ENCODE measurements around the gene FBF1. TPM values are rescaled to one million over a fixed set of nuclear protein-coding genes. Genes with fewer than 3 reads are reported as not detected.

Gene FBF1
- total RNA-seq, 1 experiment from 2014 or later: 8.3 TPM

- H3K4me1 ChIP-seq (ENCODE audit: insufficient read depth, low read length): no peaks in the 10 kb centered on the region
- no peak overlapping the region for H3K4me2 ChIP-seq (ENCODE audit: insufficient read depth, insufficient read length, low read length)
- H3K9ac ChIP-seq (ENCODE audit: extremely low read depth, insufficient read length, low read length): no peak overlapping the region
- no peak overlapping the region for H4K5ac ChIP-seq (ENCODE audit: insufficient read length, low read depth, low read length)
- no peaks in the 10 kb centered on the region for H3K79me2 ChIP-seq (ENCODE audit: insufficient read depth, low read length)
- Mint-ChIP-seq H3K27me3 (ENCODE audit: low read depth) (no peaks in the 10 kb centered on the region), H3K4me3 (no peak overlapping the region), H3K4me1 (peaks cover 2 to 5% of the 10 kb centered on the region in 2 experiments; a peak in 2 of 4 replicates), H3K36me3 (ENCODE audit: insufficient read depth in 1 of 3, low read depth in 3 of 3) (peaks cover 0 to 22% (median 2%) of the 10 kb centered on the region in 3 experiments; a peak in 4 of 7 replicates), H3K9me3 (no peaks in the 10 kb centered on the region), H3K27ac (peak overlapping the region in 2 of 3 experiments; percentile 61 to 68; a peak in 1 of 7 replicates)
- H2BK12ac ChIP-seq (ENCODE audit: insufficient read length, low read depth, low read length): no peak overlapping the region
- no peak overlapping the region for H3K18ac ChIP-seq (ENCODE audit: insufficient read length, low read depth, low read length)
- H3T11ph ChIP-seq (ENCODE audit: low read length): no peak overlapping the region
- no peaks in the 10 kb centered on the region for H3K79me1 ChIP-seq (ENCODE audit: insufficient read depth, low read depth, low read length, poor library complexity, severe bottlenecking)
- WGBS (ENCODE audit: extremely low coverage, insufficient read length, low lambda C conversion rate): no CpG with 5 or more reads among the region's 8 CpGs
- no peak overlapping the region for H3K14ac ChIP-seq (ENCODE audit: insufficient read depth, low read length)
- H4K91ac ChIP-seq (ENCODE audit: insufficient read length, low read depth, low read length): no peak overlapping the region
- H3K27ac ChIP-seq (ENCODE audit: insufficient read length, low read depth, low read length): no peak overlapping the region
- peaks cover 3% of the 10 kb centered on the region for H3K23me2 ChIP-seq (ENCODE audit: insufficient read length, low read depth, low read length, poor library complexity, severe bottlenecking)
- H3K56ac ChIP-seq (ENCODE audit: insufficient read length, low read depth, low read length): no peak overlapping the region
- H3K23ac ChIP-seq (ENCODE audit: insufficient read length, low read depth, low read length): no peak overlapping the region
- no peak overlapping the region for H2BK15ac ChIP-seq (ENCODE audit: low read depth, low read length)
- no peaks in the 10 kb centered on the region for H3K9me3 ChIP-seq (ENCODE audit: control insufficient read depth, low read depth, low read length)
- H2BK20ac ChIP-seq (ENCODE audit: low read depth, low read length, poor library complexity, severe bottlenecking): no peak overlapping the region
- H4K20me1 ChIP-seq (ENCODE audit: control insufficient read depth, insufficient read depth, insufficient read length): no peaks in the 10 kb centered on the region
- H2BK120ac ChIP-seq (ENCODE audit: low read depth, low read length, poor library complexity, severe bottlenecking): no peak overlapping the region
- DNase-seq: no peak
- no peak for TF ChIP-seq CTCF (conservative IDR thresholded peaks at IDR 0.05)
- no peak overlapping the region for H2BK5ac ChIP-seq (ENCODE audit: insufficient read length, low read length)
- no peak overlapping the region for H2AFZ ChIP-seq (ENCODE audit: low read length)
- no peak overlapping the region for H4K8ac ChIP-seq (replicated peaks; ENCODE audit: insufficient read length, low read depth, low read length)
- H3K4ac ChIP-seq (ENCODE audit: low read depth, low read length): no peak overlapping the region
- no peak overlapping the region for H2AK5ac ChIP-seq (ENCODE audit: insufficient read length, low read length)
- H3K27me3 ChIP-seq (ENCODE audit: insufficient read depth, low read length): no peaks in the 10 kb centered on the region
Measured at GRCh38 chr17:75915268-75915667, 25.6 kb downstream of the FBF1 start.

Data from H9 (cell line).